ENCODE measurements around the gene EEF2K. TPM values are rescaled to one million over a fixed set of nuclear protein-coding genes. Genes with fewer than 3 reads are reported as not detected.

The EEF2K gene
- total RNA-seq (2022; extraction: Qiagen RNA extraction; ENCODE audit: low read depth), result 13.1 to 16.9 TPM (median 15.7 TPM) in 5 replicates

DNA sequence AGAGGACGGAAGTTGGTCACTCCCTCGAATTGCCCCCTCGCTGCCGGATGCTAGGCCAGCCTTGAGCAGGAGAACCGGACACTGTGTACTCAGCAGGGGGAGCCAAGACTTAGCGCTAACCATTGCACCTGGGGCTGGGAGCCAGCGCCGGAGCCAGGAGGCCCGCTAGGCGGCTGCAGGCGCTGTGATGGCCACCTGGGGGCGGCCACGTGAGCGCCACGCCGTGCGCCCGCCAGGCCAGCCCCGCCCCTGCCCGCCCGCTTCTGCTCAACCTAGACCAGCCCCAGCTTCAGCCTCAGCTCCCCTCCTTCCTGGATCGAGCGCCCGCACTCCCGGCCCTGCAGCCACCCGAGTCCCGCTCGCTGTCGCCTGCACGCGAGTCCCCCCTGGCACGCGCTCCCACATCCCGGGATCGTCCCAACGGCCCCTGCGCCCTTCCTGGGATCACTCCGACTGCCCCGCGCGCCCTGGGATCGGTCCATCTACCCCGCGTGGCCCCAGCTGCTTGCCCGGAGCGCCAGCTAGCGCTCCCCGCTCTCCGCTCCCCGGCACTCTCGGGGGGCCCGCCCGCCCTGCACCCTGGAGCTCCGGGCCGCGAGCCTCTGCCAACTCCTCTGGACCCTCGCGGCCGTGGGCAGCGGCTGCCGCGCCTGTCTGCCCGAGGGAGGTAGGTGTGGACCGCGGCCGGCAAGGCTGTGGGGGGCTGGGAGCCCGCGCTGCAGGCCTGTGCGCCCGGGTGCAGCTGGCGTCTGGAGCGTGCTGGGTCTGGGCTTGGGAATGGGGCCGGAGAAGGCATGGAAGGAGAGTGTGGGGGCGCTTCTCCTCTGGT lies at the start of gene EEF2K:
EEF2K (plus strand) TSS at position 266 of the 829 bp plus-strand sequence. CDS start 19,452 bp downstream, outside the sequence.

DNA sequence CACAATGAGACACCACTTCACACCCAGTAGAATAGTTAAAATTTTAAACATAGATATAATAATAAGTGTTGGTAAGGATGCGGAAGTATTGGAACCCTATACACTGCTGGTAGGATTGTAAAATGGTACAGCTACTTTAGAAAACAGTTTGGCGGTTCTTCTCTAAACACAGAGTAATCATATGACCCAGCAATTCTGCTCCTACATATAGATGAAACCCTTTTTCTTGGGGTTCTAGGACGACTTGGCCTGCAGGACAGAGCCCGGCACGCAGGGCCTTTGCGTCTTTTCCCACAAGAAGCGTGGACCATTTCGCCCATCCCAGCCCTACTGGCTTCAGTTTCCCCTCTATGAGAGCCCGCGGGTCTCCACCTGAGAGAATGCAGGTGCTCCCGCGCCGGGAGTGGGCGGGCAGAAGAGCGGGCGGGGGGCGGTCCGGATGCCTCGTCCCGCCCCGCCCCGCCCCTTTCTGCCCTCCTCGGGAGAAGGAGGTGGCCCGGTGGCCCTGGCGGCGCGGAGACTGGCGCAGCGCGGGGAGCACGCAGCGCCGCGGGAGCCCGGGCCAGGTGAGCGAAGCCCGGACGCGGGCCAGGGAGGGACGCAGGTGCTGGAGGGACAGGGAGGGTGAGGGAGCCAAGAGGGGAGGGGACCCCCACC lies 44.0 kb upstream of the EEF2K start, which contains the start of gene SDR42E2:
SDR42E2 (plus strand) TSS at position 508 of the 657 bp plus-strand sequence. CDS start 3,077 bp downstream, outside the sequence.

DNA sequence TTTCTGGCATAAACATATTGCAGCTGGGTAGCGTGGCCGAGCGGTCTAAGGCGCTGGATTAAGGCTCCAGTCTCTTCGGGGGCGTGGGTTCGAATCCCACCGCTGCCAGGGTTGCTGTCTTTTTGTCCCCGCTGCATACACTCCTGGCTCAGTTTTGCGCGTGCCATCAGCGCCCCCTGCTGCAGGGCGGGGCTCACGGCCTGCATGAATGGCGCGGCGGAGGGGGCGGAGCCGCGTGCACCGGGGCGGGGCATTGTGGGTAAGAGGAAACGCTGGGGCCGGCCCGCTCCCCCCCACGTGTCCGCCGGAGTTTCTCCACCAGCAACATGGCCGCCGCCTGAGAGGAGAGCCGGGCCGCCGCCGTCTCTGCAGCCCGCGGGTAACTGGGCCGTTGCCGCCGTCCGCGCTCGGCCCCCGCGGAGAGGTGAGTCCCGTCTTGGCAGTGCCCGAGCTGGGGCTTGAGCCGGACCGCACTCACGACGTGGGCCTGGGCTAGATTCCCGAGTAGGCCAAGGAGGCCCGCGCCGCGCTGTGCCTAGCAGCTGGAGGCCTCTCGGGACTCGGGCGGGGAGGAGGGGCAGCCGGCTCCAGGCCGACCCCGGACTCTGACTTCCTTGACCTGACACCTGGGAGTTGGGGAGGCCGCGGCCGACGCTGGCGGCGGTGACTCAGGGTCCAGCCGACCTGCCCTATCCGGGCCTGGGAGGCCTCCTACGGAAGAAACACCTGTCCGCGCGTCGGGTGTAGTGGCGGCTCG lies 91.2 kb downstream of the EEF2K start, which contains the start of gene POLR3E:
POLR3E (plus strand) TSS at position 296 of the 757 bp plus-strand sequence. CDS start 5,560 bp downstream, outside the sequence.

Other genes starting within 250 kb of the EEF2K start
- gene PDZD9, start 205.2 kb upstream of the EEF2K start, total RNA-seq (2022; extraction: Qiagen RNA extraction; ENCODE audit: low read depth), result not detected in 5 replicates
- gene MOSMO, start 198.2 kb upstream of the EEF2K start, total RNA-seq (2022; extraction: Qiagen RNA extraction; ENCODE audit: low read depth), result 8.8 to 14.2 TPM (median 12.5 TPM) in 5 replicates
- gene VWA3A, start 113.7 kb upstream of the EEF2K start, total RNA-seq (2022; extraction: Qiagen RNA extraction; ENCODE audit: low read depth), result 0.06 to 0.11 TPM in 2 of 5 replicates, not detected in the others
- gene SDR42E2, start 43.8 kb upstream of the EEF2K start, total RNA-seq (2022; extraction: Qiagen RNA extraction; ENCODE audit: low read depth), result not detected in 5 replicates
- 32.8 to 36.8 TPM (median 33.7 TPM) in 5 replicates for gene POLR3E, start 91.1 kb downstream of the EEF2K start, total RNA-seq (2022; extraction: Qiagen RNA extraction; ENCODE audit: low read depth)
- 37.7 to 44.8 TPM (median 42.7 TPM) in 5 replicates for gene CDR2, start 168.3 kb downstream of the EEF2K start, total RNA-seq (2022; extraction: Qiagen RNA extraction; ENCODE audit: low read depth)